ACC112 (cell line): ENCODE measurements around the gene NEURL1.
A peak's percentile ranks its signal among the peaks of the same experiment; 100 is the strongest.

Experiments used
- H2AFZ ChIP-seq: fragments of 200-600 bp; sonication (generic); one replicate; pipeline ENCODE4 v1.6.0; 2017; ENCODE audit warnings: antibody characterized with exemption, low read length; ENCODE audit not compliant: unreplicated experiment
- H3K27ac ChIP-seq: fragments of 200-600 bp; sonication (generic); 2 replicates; pipeline ENCODE4 v1.5.1; 2014; ENCODE audit warnings: low read depth, mild to moderate bottlenecking, antibody characterized with exemption, low read length, moderate library complexity
- H3K27me3 ChIP-seq: fragments of 200-600 bp; sonication (generic); 2 replicates; pipeline ENCODE4 v1.6.1; 2014; ENCODE audit warnings: mild to moderate bottlenecking, antibody characterized with exemption, low read length, moderate library complexity, mixed read lengths; ENCODE audit not compliant: insufficient read depth
- H3K36me3 ChIP-seq: fragments of 200-600 bp; sonication (generic); 2 replicates; pipeline ENCODE4 v1.6.1; 2016; ENCODE audit warnings: mild to moderate bottlenecking, antibody characterized with exemption, low read length, moderate library complexity, mixed read lengths; ENCODE audit not compliant: insufficient read depth
- H3K4me1 ChIP-seq: fragments of 200-600 bp; sonication (generic); one replicate; pipeline ENCODE4 v1.6.1; 2016; ENCODE audit warnings: low read length, mixed read lengths; ENCODE audit not compliant: insufficient read depth, unreplicated experiment, control insufficient read depth
- H3K4me3 ChIP-seq: fragments of 200-600 bp; sonication (generic); 2 replicates; pipeline ENCODE4 v1.5.1; 2014; ENCODE audit warnings: mild to moderate bottlenecking, low read depth, low read length
- H3K79me2 ChIP-seq: fragments of 200-600 bp; sonication (generic); one replicate; pipeline ENCODE4 v1.6.0; 2016; ENCODE audit warnings: low read length; ENCODE audit not compliant: control insufficient read depth, unreplicated experiment, insufficient read depth

Gene NEURL1

DNA sequence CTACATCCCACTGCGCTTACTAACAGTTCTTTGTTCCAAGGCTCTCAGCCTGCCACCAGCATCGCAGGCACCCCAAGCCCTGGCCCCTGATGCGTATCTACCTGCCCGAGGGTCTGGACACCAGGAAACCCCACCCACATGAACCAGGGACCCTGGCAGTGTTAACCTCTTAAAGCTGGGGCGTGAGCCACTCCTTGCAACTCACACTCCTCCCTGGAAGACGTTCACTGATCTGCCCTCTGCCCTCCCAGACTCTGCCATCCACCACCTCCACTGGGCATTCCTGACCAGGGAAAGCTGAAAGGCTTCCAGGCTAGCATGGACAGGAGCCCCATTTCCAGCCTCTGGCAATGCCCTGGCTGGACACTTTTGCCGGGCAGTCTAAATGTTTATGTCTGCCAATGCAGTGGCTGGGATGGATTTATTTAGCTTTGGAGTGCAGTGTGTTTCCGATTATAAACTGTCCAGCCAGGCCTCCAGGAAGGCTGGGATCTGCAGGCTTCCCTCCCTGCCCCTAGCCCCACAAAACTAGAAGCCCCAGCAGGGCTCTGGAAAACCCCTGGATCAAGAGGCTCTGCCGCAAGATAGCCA, 117.5 kb downstream of the NEURL1 start:
- Histone ChIP-seq H2AFZ (no peak overlapping the region), H3K27ac (no peak overlapping the region), H3K4me3 (no peak overlapping the region), H3K27me3 (no peaks in the 10 kb centered on the region), H3K4me1 (peaks cover 29% of the 10 kb centered on the region), H3K36me3 (no peaks in the 10 kb centered on the region), H3K79me2 (no peaks in the 10 kb centered on the region)

DNA sequence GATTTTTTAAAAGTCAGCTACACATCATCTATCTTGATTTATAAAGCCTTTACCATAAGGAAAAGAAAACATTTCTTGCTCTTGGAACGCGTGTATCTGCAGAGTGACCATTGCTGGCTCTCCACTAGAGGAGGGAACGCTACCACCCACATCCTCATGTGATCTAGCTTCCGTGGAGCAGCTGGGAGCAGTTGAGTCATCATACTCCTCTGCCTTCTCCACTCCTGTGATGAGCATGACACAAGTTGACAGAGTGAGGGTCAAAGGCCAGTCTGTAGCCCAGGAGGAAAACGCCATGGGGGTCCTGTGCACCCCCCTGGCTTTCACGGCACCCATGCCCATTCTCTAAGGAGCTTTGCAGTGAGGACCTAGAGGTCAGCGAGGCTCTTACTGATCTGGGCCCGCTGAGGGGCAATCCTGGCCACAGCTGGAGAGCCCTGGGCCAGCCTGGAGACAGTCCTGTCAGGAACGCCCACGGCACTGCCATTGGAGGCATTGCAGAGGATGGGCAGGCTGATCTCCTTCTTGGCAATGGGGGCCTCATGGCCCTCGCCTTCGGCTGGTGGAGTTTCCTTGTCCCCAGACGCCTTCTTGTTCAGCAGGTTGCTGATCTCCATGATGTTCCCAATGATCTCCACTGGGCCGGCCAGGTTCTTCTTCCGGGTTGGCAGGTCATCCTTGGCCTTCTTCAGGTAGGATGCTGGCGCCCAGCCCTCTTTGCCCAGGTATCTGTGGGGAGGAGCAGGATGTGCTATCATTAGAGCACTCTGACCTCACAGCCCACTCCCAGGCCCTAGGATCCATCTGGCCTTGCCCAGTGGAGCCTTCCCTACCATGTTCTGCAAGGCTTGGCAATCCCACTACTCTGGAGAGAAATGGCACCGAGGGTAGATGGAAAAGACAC, 119.2 kb downstream of the NEURL1 start:
- no peaks in the 10 kb centered on the region for H3K27me3 ChIP-seq
- H3K36me3 ChIP-seq = no peaks in the 10 kb centered on the region
- H3K79me2 ChIP-seq = no peaks in the 10 kb centered on the region
- H3K4me3 ChIP-seq = no peak overlapping the region
- peaks cover 45% of the 10 kb centered on the region for H3K4me1 ChIP-seq
- H2AFZ ChIP-seq = no peak overlapping the region
- no peak overlapping the region for H3K27ac ChIP-seq

DNA sequence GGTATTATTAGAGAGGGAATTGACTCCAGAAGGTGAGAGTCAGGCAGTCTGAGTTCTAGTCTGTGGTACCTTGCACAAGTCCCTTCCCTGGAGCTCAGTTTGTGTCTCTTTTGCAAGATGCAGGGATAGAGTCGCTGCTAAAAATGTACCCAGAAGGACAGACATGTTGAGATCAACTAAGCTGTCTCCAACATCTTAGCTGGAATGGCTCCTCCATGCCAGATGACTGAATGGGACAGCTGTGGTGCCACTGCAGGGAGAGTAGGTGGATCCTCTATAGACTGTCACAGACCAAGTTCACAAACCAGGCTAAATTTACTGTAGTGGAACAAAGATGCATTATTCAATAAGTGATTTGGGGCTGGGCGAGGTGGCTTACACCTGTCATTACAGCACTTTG, 120.1 kb downstream of the NEURL1 start:
- no peak overlapping the region for H3K4me3 ChIP-seq
- no peaks in the 10 kb centered on the region for H3K27me3 ChIP-seq
- H3K27ac ChIP-seq = no peak overlapping the region
- peaks cover 54% of the 10 kb centered on the region for H3K4me1 ChIP-seq
- H3K79me2 ChIP-seq = no peaks in the 10 kb centered on the region
- no peak overlapping the region for H2AFZ ChIP-seq
- H3K36me3 ChIP-seq = no peaks in the 10 kb centered on the region

DNA sequence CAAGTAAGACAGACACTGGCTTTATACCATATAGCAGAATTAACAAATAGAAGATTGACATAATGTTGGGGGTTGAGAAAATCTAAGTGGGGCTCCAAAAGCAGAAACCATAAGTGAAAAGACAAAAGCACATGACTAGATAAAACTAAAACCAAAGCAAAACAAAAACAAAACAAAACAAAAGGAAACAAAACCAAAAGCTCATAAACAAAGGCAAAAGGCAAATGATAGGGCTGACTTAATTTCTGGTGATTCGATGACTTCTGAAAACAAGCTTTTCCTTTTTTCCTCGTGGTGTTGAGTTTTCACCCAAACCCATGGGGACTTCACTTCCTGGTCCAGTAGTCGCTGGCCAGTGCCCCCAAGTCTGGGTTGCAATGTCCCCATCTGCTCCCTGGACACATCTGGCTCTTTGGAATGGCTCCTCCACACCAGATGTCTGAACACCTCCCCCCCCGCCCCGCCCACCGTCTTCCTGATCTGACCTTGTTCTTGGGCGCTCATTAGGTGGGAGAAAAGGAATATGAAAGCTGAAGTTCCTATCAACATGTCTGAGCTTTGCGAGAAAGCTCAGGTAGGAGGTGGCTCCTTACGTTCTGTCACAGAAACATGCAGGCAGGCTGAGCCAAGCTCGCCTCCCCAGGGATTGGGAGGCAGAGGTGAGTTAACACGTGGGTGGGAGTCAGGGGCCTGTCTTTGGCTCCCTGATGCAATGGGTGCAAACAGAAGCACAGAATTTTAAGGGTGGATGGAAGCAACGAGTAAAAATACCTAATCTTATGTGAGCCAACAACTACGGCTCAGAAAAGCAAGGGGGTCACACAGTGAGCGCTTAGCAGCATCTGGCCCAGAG, 121.0 kb downstream of the NEURL1 start:
- no peaks in the 10 kb centered on the region for H3K79me2 ChIP-seq
- no peak overlapping the region for H2AFZ ChIP-seq
- no peaks in the 10 kb centered on the region for H3K27me3 ChIP-seq
- H3K4me1 ChIP-seq = peaks cover 63% of the 10 kb centered on the region
- no peak overlapping the region for H3K27ac ChIP-seq
- no peak overlapping the region for H3K4me3 ChIP-seq
- no peaks in the 10 kb centered on the region for H3K36me3 ChIP-seq

DNA sequence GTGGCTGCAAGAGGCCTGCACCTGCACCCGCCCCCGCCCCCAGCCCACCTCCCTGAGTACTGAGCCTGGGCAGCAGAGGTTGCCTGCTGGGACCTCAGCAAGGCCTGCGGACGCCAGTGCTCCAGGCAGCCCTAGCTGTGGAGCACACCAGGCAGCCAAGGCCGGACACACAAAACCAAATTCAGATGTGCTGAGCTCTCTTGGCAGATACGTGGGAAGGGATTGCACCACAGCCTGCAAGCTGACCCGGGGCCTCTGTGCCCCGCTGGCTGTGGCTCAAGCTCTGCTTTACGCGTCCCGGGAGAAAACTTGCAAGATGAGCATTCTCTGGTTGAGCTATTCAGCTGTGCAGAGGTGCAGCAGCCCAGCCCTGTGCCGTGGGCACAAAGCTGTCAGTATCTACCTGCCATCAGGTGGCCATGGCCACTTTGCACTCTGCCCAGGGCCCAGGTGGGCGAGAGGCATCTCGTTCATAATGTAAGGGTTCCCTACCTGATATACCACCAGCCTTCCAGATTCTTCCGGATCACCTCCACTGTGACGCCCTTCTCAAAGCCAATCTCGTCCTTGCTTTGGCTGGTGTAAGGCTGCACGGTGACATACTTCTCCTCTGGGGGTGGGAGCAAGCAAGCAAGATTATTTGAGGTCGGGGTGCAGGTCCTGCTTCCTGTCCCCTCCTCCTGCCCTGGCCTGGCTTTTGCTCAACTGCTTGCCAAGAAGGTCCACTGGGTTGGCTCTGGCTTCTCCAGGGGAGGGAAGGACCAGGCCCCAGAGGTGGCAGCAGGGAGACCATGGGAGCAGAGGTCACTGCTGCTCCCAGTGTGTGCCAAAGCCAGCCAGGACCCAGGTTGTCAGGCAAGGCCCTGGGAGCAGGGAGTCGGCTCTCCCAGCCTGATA, 123.4 kb downstream of the NEURL1 start:
- H3K4me1 ChIP-seq = peaks cover 67% of the 10 kb centered on the region
- no peaks in the 10 kb centered on the region for H3K36me3 ChIP-seq
- no peak overlapping the region for H3K4me3 ChIP-seq
- no peaks in the 10 kb centered on the region for H3K79me2 ChIP-seq
- H3K27ac ChIP-seq = no peak overlapping the region
- no peak overlapping the region for H2AFZ ChIP-seq
- H3K27me3 ChIP-seq = no peaks in the 10 kb centered on the region

DNA sequence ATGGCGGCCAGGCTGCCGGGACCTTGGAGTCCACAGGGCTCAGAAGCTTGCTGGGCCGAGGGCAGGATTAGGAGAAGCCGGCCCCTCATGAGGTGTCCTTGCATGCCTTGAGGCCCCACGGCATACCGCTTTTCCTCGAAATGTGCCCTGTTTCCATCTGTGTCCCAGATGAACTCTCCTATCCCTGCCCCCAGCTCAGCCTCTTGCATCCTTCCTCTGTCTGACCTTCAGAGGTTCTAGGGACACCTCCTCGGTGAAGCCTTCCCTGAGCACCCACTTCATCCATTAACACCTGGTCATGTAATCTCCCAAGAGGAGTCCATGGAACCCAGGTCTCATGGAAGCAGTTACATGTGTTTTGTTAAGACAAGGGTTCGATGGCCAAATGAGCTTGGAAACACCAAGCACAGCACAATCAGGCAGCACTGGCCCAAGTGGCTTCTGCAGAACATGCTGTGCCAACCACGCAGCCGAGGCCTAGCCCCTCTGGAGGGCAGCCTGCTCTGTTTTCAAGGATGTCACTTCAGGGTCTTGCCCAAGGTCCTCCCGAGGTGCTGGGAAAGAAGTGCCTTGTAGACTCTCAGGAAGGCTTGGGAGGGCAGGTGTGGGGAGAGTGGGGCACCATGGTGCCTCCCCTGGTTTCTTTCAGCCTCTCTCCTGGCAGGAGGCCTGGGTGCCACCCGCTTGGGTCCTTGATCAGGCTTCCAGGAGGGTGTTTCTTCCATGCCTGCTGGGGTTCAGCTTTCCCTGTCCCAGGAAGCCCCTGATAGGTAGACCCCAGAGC, 124.3 kb downstream of the NEURL1 start:
- Histone ChIP-seq H3K4me1 (peaks cover 59% of the 10 kb centered on the region), H3K79me2 (no peaks in the 10 kb centered on the region), H2AFZ (no peak overlapping the region), H3K36me3 (no peaks in the 10 kb centered on the region), H3K27ac (no peak overlapping the region), H3K4me3 (no peak overlapping the region), H3K27me3 (no peaks in the 10 kb centered on the region)

DNA sequence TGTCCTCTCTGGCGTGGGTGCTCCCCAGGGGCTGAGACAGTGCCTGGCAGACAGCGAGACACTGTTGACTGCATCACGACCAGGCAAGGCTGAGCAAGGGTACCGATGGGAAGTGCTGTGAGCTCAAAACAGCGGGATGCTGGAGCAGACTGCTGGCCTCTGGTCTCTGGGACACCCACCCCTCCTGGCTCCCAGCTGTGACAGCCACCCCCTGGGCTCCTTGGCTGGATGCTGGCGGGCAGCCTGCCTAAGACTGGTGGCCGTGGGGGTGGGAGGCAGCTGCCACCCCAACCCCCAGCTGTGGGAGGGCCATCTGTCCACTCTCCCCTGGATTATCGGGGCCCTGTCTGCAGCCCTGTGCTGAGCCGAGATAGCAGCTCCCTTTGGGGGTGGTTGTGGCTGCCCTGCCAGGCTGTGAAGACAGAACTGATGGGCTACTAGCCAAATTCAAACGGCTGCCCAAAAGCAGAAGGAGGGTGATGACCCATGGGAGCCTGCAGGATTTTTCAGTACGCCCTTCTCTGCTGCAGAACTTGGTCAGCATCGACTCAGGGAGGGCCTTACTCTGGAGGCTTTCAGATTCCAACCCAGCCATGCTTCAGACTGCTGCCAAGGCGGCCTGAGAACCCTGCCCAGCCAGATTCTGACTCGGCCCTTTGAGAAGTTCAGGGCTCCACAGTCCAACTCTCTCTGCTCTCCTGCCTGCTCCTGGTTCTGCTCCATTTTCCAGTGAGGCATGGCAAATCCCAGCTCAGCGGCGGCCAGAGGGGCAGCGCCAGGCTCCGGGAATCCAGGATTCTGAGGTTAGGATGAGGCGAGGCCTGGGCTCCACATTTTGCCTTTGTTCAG, 125.3 kb downstream of the NEURL1 start:
- H3K79me2 ChIP-seq = no peaks in the 10 kb centered on the region
- H3K4me3 ChIP-seq = no peak overlapping the region
- H3K4me1 ChIP-seq = peaks cover 55% of the 10 kb centered on the region
- H3K27me3 ChIP-seq = no peaks in the 10 kb centered on the region
- peak overlapping the region; percentile 38; the same call in 1 of the 2 replicates for H3K27ac ChIP-seq
- no peaks in the 10 kb centered on the region for H3K36me3 ChIP-seq
- H2AFZ ChIP-seq = no peak overlapping the region

DNA sequence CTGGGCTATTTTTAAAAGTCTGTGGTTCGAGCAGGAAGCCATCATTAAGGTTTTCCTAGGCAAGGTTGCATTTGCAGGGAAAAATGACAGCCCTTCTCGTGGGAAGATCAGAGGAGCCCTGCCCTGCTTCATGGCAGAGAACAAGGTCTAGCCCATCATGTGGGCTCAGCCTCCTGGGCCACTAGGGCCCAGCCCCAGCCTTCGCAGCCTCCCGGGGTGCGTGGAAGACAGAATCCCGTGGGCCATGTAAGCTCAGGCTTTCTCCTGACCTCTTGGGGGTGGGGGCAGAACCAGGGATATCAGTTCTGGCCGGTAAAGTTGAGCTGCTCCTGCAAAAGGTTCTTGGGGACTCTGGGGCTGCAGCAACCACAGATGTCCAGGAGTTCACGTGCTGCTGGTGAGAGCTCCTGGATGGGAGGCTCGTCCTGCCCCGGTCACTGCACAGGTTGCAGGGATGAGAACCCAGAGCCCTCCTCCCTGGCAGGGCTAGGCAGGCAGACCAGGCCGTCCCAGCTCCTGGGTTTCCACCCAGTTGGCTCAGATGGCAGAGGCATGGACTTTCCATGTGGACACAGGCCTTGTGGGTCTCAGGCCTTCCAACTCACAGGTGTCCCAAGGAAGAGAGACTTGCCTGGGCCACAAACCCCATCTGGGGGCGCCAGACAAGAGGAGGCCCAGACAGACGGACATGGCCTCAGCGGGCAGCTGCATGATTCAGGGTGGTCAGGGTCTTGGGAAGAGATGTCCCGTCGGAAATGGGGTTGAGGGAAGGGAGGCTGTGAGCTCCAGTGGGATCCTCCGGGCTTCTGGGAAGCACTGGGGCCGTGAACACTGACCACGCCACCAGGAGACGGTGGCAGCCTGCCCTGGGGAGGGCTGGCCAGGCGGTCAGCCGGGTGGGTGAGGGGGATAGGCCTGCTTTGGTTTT, 126.2 kb downstream of the NEURL1 start:
- Histone ChIP-seq H3K36me3 (no peaks in the 10 kb centered on the region), H3K4me3 (no peak overlapping the region), H3K79me2 (no peaks in the 10 kb centered on the region), H3K27me3 (no peaks in the 10 kb centered on the region), H3K4me1 (peaks cover 50% of the 10 kb centered on the region), H2AFZ (no peak overlapping the region), H3K27ac (peak overlapping the region; percentile 38; the same call in 1 of the 2 replicates)
